Stimulated activated CD8-positive, alpha-beta memory T cell treated with anti-CD3 and anti-CD28 coated beads, Interleukin-15, amount 100 ng/mL, for 48 hours (primary cell): Measurements from ENCODE around the gene PFDN1.

Source experiments
- DNase-seq, 2 donors: peaks; one replicate each; pipeline ENCODE4 v3.0.0-alpha.2; 2020; ENCODE audit warnings: low read depth in 2 of 2

Gene PFDN1

DNA sequence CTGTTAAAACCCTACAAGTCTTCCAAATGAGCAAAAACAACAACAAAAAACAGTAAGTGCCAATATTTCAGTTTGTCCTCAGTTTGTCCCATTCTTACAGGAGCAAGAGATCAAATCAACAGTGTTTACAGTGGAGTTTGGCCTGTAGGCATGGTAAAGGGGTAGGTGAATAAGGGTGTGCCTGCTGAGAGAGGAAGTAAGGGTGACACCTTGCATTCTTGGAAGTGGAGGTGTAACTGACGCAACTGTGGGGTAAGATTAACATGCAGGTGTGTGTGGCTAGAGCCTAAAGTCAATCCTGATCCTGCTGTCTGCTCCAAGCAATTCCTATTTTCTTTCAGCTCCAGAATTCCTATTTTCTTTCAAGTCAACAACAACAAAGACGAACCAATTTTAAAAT is 43.4 kb downstream of the PFDN1 start:
- DNase-seq = no peak

DNA sequence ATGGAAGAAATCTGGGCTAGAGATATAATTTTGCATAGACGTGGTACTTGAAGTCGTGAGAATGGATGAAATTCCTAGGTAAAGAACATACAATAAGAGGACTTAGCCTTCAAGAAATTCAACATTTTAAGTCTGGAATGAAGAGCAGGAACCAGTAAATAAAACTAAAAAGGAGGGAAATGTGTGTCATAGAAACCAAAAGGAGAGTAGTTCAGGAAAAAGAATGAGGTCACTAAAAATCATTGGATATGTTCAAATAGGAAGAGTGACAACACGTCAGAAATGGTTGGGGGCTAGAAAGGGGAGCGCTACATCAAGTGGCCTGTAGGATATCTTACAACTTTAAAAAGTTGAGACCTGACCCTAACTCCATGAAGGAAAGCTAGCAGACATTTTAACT is 44.0 kb downstream of the PFDN1 start:
- DNase-seq = no peak

- no peak for DNase-seq
These were observed 44.9 kb downstream of the PFDN1 start for GRCh38 chr5:140258016-140258415.

DNA sequence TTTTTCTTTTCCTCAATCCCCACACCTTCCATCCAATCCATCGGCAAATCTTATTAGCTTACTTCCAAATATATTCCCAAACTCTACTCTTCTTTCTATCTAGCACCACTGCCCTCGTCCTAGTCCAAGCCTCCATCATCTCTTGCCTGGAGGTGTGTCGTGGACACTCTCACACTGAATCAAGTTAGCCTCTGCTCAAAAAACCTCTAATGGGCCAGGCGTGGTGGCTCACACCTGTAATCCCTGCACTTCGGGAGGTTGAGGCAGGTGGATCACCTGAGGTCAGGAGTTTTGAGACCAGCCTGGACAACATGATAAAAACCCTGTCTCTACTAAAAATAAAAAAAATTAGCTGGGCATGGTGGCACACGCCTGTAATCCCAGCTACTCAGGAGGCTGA is 46.2 kb downstream of the PFDN1 start:
- DNase-seq = no peak

DNA sequence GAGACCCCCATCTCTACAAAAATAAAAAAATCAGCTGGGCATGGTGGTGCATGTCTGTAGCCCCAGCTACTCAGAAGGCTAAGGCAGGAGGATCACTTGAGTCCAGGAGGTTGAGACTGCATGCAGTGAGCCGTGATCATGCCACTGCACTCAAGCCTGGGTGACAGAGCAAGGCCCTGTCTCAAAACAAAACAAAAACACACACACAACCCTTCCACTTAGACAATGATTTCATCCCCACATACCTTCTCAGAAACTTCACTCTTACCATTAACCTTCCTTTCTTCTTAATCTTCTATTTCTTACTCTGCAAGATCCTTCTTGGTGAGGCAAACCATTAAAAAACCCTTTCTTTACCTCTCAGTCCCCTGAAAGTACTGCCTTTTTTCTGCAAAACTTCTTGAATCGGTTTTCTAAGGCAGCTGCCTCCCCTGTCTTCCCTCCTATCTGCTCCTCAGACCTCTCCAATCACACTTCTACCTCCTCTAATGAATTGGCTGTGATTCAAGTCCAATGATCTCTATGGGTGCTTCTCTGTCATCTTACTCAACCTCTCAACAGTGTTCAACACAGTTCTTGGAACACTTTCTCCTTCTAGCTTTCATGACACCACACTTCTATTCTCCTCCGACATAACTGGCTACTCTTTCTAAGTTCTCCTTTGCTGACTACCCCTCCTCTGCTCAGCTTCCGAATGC is 47.3 kb downstream of the PFDN1 start:
- DNase-seq = no peak

DNA sequence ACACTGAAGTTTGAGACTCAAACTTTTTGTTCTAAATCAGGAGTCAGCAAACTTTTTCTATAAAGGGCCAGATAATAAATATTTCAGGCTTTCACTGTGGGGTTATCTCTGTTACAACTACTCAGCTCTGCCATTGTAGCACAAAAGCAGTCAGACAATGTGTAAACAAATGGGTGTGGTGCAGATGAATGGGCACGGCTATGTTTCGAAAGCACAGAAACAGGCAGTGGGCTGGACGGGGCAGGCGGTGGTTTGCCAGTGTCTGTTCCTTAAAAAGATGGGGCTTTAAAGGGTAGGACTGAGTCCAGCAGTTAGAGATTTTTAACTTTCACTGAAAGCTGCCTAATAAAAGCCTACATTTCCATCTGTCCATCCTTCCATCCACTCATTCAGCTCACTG is 48.9 kb downstream of the PFDN1 start:
- DNase-seq = no peak

GRCh38 chr5:140252470-140253126 is 50.3 kb downstream of the PFDN1 start:
- DNase-seq = no peak

GRCh38 chr5:140251527-140251973 is 51.4 kb downstream of the PFDN1 start:
- DNase-seq = peak; percentile 65 to 76

- no peak for DNase-seq
These were observed 52.5 kb downstream of the PFDN1 start for GRCh38 chr5:140250386-140250785.

- DNase-seq = no peak
These were observed 53.4 kb downstream of the PFDN1 start for GRCh38 chr5:140249536-140249935.

DNA sequence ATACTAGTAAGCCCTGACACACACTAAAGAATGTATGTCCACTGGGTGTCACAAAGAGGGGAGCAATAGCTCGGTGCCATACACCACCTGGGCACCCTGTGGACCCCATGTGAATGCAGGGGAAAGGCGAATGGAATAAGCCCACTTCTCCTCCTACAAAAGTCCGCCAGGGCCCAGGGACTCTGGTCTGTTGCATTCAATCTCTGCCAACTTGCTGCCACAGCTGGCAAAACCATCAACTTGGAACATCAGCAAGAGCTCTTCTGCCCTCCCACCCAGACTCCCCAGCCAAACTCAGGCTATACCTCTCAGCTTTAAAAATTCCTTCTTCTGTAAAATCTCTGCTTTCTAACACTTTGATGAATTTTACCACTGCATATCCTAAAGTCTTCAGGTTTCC is 54.5 kb downstream of the PFDN1 start:
- no peak for DNase-seq

GRCh38 chr5:140246378-140247122 is 56.4 kb downstream of the PFDN1 start:
- no peak for DNase-seq

DNA sequence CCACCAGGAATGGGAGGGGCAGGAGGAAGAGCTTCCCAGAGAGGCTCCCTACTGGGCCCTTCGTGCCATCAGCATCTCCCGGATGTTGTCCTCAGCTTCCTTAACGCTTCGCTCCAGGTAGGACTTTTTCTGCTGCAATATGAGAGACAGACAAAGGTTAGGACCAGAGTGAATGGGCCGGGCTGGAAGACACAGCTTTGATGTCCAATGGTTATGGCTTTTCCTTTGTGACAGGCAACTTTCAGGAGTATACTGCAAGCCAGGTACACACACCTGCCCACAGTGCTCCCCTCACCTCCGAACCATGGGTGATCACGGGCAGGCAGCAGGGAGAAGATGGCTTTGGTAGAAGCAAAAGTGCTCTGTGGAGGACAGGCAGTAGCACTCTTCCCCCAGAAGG is 57.0 kb downstream of the PFDN1 start:
- no peak for DNase-seq

DNA sequence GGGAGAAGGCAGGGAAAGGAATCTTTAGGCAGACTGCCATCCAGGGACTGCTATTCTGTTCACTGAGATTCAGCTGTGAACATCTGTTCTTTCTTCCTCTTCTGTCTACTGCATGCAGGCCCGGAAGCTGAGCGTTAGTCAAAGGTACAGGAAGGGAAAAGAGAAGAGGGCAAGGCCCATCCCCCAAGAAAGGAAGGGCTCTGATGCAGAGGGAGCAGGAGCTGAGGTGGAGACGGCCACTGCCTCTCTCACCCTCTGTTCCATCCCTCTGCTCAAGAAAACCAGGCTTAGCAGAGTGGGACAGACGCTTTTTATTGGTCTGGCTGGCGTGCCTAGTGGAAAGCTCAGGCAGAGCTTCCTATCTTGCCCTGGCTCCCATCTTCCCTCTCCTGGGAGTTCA is 57.6 kb downstream of the PFDN1 start:
- no peak for DNase-seq

GRCh38 chr5:140244525-140245025 is 58.3 kb downstream of the PFDN1 start:
- peak; percentile 67 to 71 for DNase-seq

DNA sequence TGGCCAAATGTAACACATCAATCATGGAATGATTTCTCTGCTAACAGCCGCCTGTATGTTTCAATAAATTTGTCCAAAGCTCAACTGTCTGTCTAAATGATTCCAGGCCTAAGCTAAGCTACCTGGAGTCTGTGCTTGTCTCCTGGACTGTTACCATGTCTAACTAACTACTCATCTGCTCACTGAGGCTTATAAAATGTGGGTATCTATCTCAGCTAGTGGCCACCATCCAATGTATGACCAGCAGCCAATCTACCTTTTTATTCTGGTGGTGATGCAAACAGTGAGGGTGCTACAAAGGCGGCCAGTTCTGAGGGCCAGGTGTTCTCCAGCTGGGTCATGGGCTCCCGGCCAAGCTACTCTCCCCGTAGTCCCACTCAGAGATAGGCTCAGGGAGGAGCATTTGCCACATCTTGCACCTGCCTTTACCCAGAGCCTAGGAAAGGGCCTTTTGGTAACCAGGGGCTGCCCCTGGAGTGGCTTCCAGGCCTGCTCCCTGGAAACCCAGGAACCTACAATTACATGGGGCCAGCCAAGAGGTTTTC is 59.1 kb downstream of the PFDN1 start:
- DNase-seq = no peak

- DNase-seq = no peak
These were observed 59.9 kb downstream of the PFDN1 start for GRCh38 chr5:140242890-140243585.

DNA sequence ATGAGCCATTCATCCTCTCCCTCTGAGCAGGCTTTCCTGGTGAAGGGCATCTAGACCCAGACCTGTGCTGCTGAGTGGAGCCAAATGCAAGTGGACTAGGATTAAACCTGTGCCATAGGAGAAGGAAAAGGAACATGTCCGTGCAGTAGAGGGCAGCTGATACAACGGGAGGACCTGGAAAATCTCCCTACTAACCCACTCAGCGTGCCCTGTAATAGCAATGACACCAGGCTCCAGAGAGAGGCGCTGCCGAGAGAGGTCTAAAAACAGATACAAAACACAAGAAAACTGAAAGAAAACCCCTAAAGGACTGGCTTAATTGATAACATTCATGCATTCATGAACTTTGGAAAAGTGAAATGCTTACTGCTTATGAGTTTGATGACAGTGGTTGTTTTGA is 60.8 kb downstream of the PFDN1 start:
- no peak for DNase-seq

- no peak for DNase-seq
These were observed 61.8 kb downstream of the PFDN1 start for GRCh38 chr5:140240987-140241706.

- peak; percentile 32 to 33 for DNase-seq
These were observed 62.8 kb downstream of the PFDN1 start for GRCh38 chr5:140239939-140240700.
